ENCODE measurements around the gene LYSMD2. TPM values are rescaled to one million over a fixed set of nuclear protein-coding genes. Genes with fewer than 3 reads are reported as not detected.

The LYSMD2 gene
- total and polyA plus RNA-seq, 3 experiments from 2014 or later: 25.1 to 70.5 (median 25.1) TPM

DNA sequence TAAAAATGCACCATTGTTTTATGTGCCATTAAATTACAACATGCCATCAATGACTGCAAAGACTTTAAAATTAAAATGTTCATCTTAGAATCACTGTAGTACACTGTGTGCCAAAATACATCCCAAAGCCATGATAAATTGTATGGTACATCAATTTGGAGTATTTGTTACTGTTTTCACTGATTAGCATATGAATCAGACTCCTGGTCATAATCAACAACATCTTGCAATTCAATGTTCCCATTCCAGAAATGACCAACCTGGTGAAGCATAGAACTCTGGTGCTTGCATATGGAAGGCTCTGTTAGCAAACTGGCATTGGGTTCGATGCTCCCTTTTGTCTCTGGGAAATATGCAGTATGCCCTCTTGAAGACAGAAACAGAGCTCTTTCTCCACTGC is 22.5 kb downstream of the LYSMD2 start:
- H3K4me3 ChIP-seq (ENCODE audit: low read length): no peak overlapping the region
- Mint-ChIP-seq H3K9me3 (no peaks in the 10 kb centered on the region), H3K4me3 (no peak overlapping the region), H3K4me1 (peaks cover 0 to 8% (median 3%) of the 10 kb centered on the region in 3 donors), H3K27ac (no peak overlapping the region), H3K36me3 (peaks cover 0 to 5% (median 0%) of the 10 kb centered on the region in 3 donors), H3K27me3 (no peaks in the 10 kb centered on the region)
- ChIA-PET POLR2A (no interaction called here), CTCF (no interaction called here)
- DNase-seq: no peak
- no peak overlapping the region for H3K27ac ChIP-seq (ENCODE audit: low read depth, low read length)
- no peaks in the 10 kb centered on the region for H3K36me3 ChIP-seq (ENCODE audit: insufficient read depth, low read length)
- H3K9me3 ChIP-seq (ENCODE audit: low read length): no peaks in the 10 kb centered on the region
- no peaks in the 10 kb centered on the region for H3K27me3 ChIP-seq (ENCODE audit: insufficient read depth, low read length, poor library complexity, severe bottlenecking)
- H3K4me1 ChIP-seq (ENCODE audit: insufficient read depth, low read length): no peaks in the 10 kb centered on the region

DNA sequence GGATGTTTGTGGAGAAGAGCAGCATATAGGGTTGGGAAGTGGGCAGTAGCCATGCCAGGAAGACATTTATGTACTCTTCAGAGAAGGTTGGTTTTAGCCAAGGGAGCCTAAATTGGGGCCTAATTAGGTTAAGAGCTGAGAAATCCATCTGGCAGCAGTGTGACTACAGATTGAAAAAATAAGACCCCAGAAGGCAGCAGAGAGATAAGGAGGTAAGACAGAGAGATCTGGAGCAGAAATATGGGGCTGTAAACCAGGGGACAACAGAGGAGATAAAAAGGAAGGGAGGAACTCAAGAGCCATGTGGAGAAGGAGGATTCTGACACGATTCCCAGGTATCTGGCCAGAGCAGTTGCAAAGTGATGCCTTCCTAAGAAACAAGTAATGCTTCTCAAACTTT is 23.3 kb downstream of the LYSMD2 start:
- Mint-ChIP-seq H3K9me3 (no peaks in the 10 kb centered on the region), H3K36me3 (peaks cover 0 to 5% (median 0%) of the 10 kb centered on the region in 3 donors), H3K4me1 (peaks cover 0 to 6% (median 3%) of the 10 kb centered on the region in 3 donors), H3K27me3 (no peaks in the 10 kb centered on the region), H3K27ac (peak overlapping the region in 1 of 8 donors; percentile 7), H3K4me3 (no peak overlapping the region)
- ChIA-PET CTCF (no interaction called here), POLR2A (no interaction called here)
- H3K9me3 ChIP-seq (ENCODE audit: low read length): no peaks in the 10 kb centered on the region
- H3K36me3 ChIP-seq (ENCODE audit: insufficient read depth, low read length): no peaks in the 10 kb centered on the region
- H3K27ac ChIP-seq (ENCODE audit: low read depth, low read length): no peak overlapping the region
- no peaks in the 10 kb centered on the region for H3K4me1 ChIP-seq (ENCODE audit: insufficient read depth, low read length)
- H3K4me3 ChIP-seq (ENCODE audit: low read length): no peak overlapping the region
- no peak for DNase-seq
- no peaks in the 10 kb centered on the region for H3K27me3 ChIP-seq (ENCODE audit: insufficient read depth, low read length, poor library complexity, severe bottlenecking)

GRCh38 chr15:51709031-51709430 is 28.4 kb downstream of the LYSMD2 start:
- ChIA-PET POLR2A (no interaction called here), CTCF (no interaction called here)
- H3K4me3 Mint-ChIP-seq: no peak overlapping the region

DNA sequence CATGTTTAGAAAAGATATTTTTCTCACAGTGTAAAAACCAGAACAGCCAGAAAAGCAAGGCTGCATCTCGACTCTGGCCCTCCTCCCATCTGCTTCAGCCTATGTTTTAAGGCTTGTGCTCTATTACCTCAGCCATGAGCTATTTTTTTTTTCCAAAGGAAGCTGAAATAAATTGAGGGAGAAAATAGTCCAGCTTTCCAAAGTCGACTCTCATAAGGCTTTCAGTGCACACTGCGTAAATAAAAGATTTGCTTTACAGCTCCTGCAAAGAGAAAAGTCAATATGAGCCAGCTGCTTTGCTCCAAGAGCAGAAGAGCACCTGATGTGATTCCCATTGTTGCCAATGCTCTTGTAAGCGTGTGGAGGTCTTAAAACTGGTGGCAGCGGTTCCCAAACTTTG is 29.4 kb downstream of the LYSMD2 start:
- POLR2A ChIA-PET: interaction anchor here (0.6 kb wide), 1 partner anchor 22 kb away, joined by 3 read pairs; no protein-coding TSS in a partner anchor
- H3K4me3 Mint-ChIP-seq: no peak overlapping the region
- Histone ChIP-seq H3K4me1 (ENCODE audit: insufficient read depth, low read length) (no peaks in the 10 kb centered on the region), H3K27me3 (ENCODE audit: insufficient read depth, low read length, poor library complexity, severe bottlenecking) (peaks cover 6% of the 10 kb centered on the region), H3K9me3 (ENCODE audit: low read length) (no peaks in the 10 kb centered on the region), H3K36me3 (ENCODE audit: insufficient read depth, low read length) (no peaks in the 10 kb centered on the region), H3K4me3 (ENCODE audit: low read length) (no peak overlapping the region), H3K27ac (ENCODE audit: low read depth, low read length) (no peak overlapping the region)
- DNase-seq: no peak
- H3K4me1 Mint-ChIP-seq: no peaks in the 10 kb centered on the region
- H3K27me3 Mint-ChIP-seq: peaks cover 0 to 12% of the 10 kb centered on the region in 2 donors
- no peaks in the 10 kb centered on the region for H3K9me3 Mint-ChIP-seq
- no peak overlapping the region for H3K27ac Mint-ChIP-seq
- peaks cover 0 to 2% (median 0%) of the 10 kb centered on the region in 3 donors for H3K36me3 Mint-ChIP-seq
- CTCF ChIA-PET: interaction anchor here (1.0 kb wide), 1 partner anchor 58 kb away, joined by 3 read pairs; no protein-coding TSS in a partner anchor

More at GRCh38 chr15:51709031-51709430, 28.4 kb downstream of the LYSMD2 start:
- H3K36me3 Mint-ChIP-seq: peaks cover 0 to 5% (median 0%) of the 10 kb centered on the region in 3 donors
- H3K27me3 Mint-ChIP-seq: peaks cover 0 to 8% of the 10 kb centered on the region in 2 donors
- no peaks in the 10 kb centered on the region for H3K4me1 Mint-ChIP-seq
- Histone ChIP-seq H3K4me3 (ENCODE audit: low read length) (no peak overlapping the region), H3K36me3 (ENCODE audit: insufficient read depth, low read length) (no peaks in the 10 kb centered on the region), H3K4me1 (ENCODE audit: insufficient read depth, low read length) (no peaks in the 10 kb centered on the region), H3K9me3 (ENCODE audit: low read length) (no peaks in the 10 kb centered on the region), H3K27ac (ENCODE audit: low read depth, low read length) (no peak overlapping the region), H3K27me3 (ENCODE audit: insufficient read depth, low read length, poor library complexity, severe bottlenecking) (no peaks in the 10 kb centered on the region)
- no peak overlapping the region for H3K27ac Mint-ChIP-seq
- no peak for DNase-seq
- no peaks in the 10 kb centered on the region for H3K9me3 Mint-ChIP-seq

DNA sequence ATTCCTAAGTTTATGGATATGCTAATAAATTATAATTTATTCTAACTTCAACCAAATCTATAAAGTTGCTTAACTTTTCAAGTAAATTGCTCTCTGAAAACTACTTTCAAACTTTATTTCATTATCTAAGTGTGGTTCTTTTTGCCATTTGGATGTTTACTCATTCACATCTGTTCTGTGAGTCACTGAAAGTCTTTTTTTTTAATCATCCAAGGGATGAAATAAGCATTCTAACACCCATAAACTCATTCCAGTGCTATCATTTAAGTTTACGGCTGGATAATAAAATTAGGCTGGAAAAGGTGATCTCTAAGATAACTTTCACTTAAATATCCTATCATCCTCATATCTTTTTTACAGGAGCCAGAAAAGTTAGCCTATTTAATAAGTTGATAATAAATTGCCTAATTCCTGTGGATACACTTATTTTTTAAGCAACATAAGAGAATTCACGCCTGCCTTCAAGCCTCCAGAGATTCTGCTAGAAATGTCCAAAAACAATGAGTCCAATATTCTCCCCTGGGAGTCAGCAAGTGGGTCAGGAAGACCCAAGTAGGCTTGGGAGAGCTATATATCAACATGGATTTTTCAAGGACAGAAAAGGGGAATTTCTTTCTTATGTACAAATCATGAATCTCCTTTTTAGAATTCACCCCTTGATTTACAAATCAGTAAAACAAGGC is 30.4 kb downstream of the LYSMD2 start:
- peaks cover 6% of the 10 kb centered on the region for H3K27me3 ChIP-seq (ENCODE audit: insufficient read depth, low read length, poor library complexity, severe bottlenecking)
- H3K9me3 ChIP-seq (ENCODE audit: low read length): no peaks in the 10 kb centered on the region
- peaks cover 0 to 2% (median 0%) of the 10 kb centered on the region in 3 donors for H3K36me3 Mint-ChIP-seq
- ChIA-PET CTCF (no interaction called here), POLR2A (no interaction called here)
- no peak for DNase-seq
- no peak overlapping the region for H3K4me3 ChIP-seq (ENCODE audit: low read length)
- no peaks in the 10 kb centered on the region for H3K4me1 ChIP-seq (ENCODE audit: insufficient read depth, low read length)
- no peak overlapping the region for H3K4me3 Mint-ChIP-seq
- no peaks in the 10 kb centered on the region for H3K4me1 Mint-ChIP-seq
- H3K27me3 Mint-ChIP-seq: peaks cover 2 to 12% of the 10 kb centered on the region in 2 donors
- no peaks in the 10 kb centered on the region for H3K36me3 ChIP-seq (ENCODE audit: insufficient read depth, low read length)
- H3K9me3 Mint-ChIP-seq: no peaks in the 10 kb centered on the region
- no peak overlapping the region for H3K27ac Mint-ChIP-seq
- no peak overlapping the region for H3K27ac ChIP-seq (ENCODE audit: low read depth, low read length)

DNA sequence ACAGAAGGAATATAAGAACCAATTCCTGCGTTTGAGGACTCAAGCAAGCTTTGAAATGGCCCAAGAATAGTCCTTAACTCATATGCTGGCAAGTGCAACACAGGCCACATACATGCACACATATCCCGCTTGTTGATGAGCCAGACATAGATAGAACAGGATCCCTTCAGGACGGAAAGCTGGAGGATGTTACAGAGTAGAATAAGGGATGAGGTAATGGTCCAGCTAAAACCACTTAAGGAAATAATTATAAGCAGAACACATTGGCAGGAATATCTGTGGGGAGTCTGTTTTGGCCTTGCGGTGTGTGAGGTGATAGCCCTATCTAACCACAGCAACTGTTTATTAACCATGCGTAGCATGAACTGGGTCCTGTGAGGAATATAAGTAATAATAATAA is 31.2 kb downstream of the LYSMD2 start:
- H3K36me3 Mint-ChIP-seq: no peaks in the 10 kb centered on the region
- no peak overlapping the region for H3K4me3 ChIP-seq (ENCODE audit: low read length)
- no peak overlapping the region for H3K27ac ChIP-seq (ENCODE audit: low read depth, low read length)
- H3K27me3 ChIP-seq (ENCODE audit: insufficient read depth, low read length, poor library complexity, severe bottlenecking): peaks cover 6% of the 10 kb centered on the region
- H3K4me1 ChIP-seq (ENCODE audit: insufficient read depth, low read length): no peaks in the 10 kb centered on the region
- H3K9me3 Mint-ChIP-seq: no peaks in the 10 kb centered on the region
- no peak overlapping the region for H3K4me3 Mint-ChIP-seq
- no peak for DNase-seq
- H3K27ac Mint-ChIP-seq: no peak overlapping the region
- ChIA-PET CTCF (no interaction called here), POLR2A (no interaction called here)
- no peaks in the 10 kb centered on the region for H3K4me1 Mint-ChIP-seq
- no peaks in the 10 kb centered on the region for H3K36me3 ChIP-seq (ENCODE audit: insufficient read depth, low read length)
- H3K9me3 ChIP-seq (ENCODE audit: low read length): no peaks in the 10 kb centered on the region
- peaks cover 2 to 12% of the 10 kb centered on the region in 2 donors for H3K27me3 Mint-ChIP-seq

- no peaks in the 10 kb centered on the region for H3K9me3 Mint-ChIP-seq
- no peak overlapping the region for H3K27ac ChIP-seq (ENCODE audit: low read depth, low read length)
- no peaks in the 10 kb centered on the region for H3K36me3 Mint-ChIP-seq
- peaks cover 11 to 33% of the 10 kb centered on the region in 2 donors for H3K27me3 Mint-ChIP-seq
- no peak overlapping the region for H3K4me3 Mint-ChIP-seq
- POLR2A ChIA-PET: no interaction called here
- peaks cover 10% of the 10 kb centered on the region for H3K27me3 ChIP-seq (ENCODE audit: insufficient read depth, low read length, poor library complexity, severe bottlenecking)
- no peaks in the 10 kb centered on the region for H3K9me3 ChIP-seq (ENCODE audit: low read length)
- H3K4me1 Mint-ChIP-seq: no peaks in the 10 kb centered on the region
- CTCF ChIA-PET: interaction anchor here (3.0 kb wide), 1 partner anchor 73 kb away, joined by 11 read pairs; no protein-coding TSS in a partner anchor
- no peaks in the 10 kb centered on the region for H3K4me1 ChIP-seq (ENCODE audit: insufficient read depth, low read length)
- no peaks in the 10 kb centered on the region for H3K36me3 ChIP-seq (ENCODE audit: insufficient read depth, low read length)
- H3K4me3 ChIP-seq (ENCODE audit: low read length): no peak overlapping the region
- no peak for DNase-seq
- no peak overlapping the region for H3K27ac Mint-ChIP-seq
These were observed 34.7 kb downstream of the LYSMD2 start for GRCh38 chr15:51702710-51703109.

- Mint-ChIP-seq H3K4me3 (no peak overlapping the region), H3K4me1 (no peaks in the 10 kb centered on the region), H3K27me3 (peaks cover 11 to 30% of the 10 kb centered on the region in 2 donors), H3K27ac (no peak overlapping the region), H3K9me3 (no peaks in the 10 kb centered on the region), H3K36me3 (no peaks in the 10 kb centered on the region)
- Histone ChIP-seq H3K27me3 (ENCODE audit: insufficient read depth, low read length, poor library complexity, severe bottlenecking) (peaks cover 10% of the 10 kb centered on the region), H3K4me1 (ENCODE audit: insufficient read depth, low read length) (no peaks in the 10 kb centered on the region), H3K4me3 (ENCODE audit: low read length) (no peak overlapping the region), H3K9me3 (ENCODE audit: low read length) (no peaks in the 10 kb centered on the region), H3K36me3 (ENCODE audit: insufficient read depth, low read length) (no peaks in the 10 kb centered on the region), H3K27ac (ENCODE audit: low read depth, low read length) (no peak overlapping the region)
- ChIA-PET CTCF (no interaction called here), POLR2A (no interaction called here)
- DNase-seq: no peak
These were observed 38.1 kb downstream of the LYSMD2 start for GRCh38 chr15:51699373-51699772.
